SK-N-SH (cell line): ENCODE measurements around the gene MSX1. TPM values are rescaled to one million over a fixed set of nuclear protein-coding genes. Genes with fewer than 3 reads are reported as not detected.

Source experiments
- CTCF ChIA-PET: fragments of 300-600, 350-600 bp; formaldehyde crosslinking; extraction: SDS; loops from one replicate; lab custom pipeline; 2021; lab: Yijun Ruan, JAX
- POLR2A ChIA-PET: fragments of 350-600 bp; sonication (Branson Sonifier 250); formaldehyde crosslinking; extraction: SDS; loops from one replicate; lab custom pipeline; 2020; ENCODE audit warnings: antibody characterized with exemption, inconsistent platforms; lab: Yijun Ruan, JAX
- DNase-seq: peaks from one replicate; pipeline ENCODE4 v3.0.0; 2012
- H2AFZ ChIP-seq: fragments of 200-600 bp; sonication (generic); 2 replicates; pipeline ENCODE4 v1.8.1; 2016; ENCODE audit warnings: antibody characterized with exemption, mild to moderate bottlenecking, low read depth
- H3F3A ChIP-seq: fragments of 200-600 bp; sonication (generic); replicated peaks from 2 replicates; pipeline ENCODE3; 2016; ENCODE audit warnings: antibody characterized with exemption, mild to moderate bottlenecking; ENCODE audit not compliant: insufficient read depth
- H3K27ac ChIP-seq, 2 experiments: fragments of 200-500 bp in 1 of 2; fragments of 200-600 bp in 1 of 2; sonication (Bioruptor generic) in 1 of 2; sonication (generic), shearing (Covaris generic) in 1 of 2; 2 replicates each; pipeline versions ENCODE4 v1.5.1 to v1.6.1; 2014 to 2016; ENCODE audit warnings: low read depth in 2 of 2, inconsistent platforms in 1 of 2, low read length in 1 of 2, mild to moderate bottlenecking in 1 of 2, mixed read lengths in 1 of 2
- H3K27me3 ChIP-seq: fragments of 200-600 bp; sonication (generic), shearing (Covaris generic); 2 replicates; pipeline ENCODE4 v1.6.1; 2016; ENCODE audit warnings: mixed run types; ENCODE audit not compliant: insufficient read depth
- H3K36me3 ChIP-seq, 2 experiments: fragments of 200-500 bp in 1 of 2; fragments of 200-600 bp in 1 of 2; sonication (Bioruptor generic) in 1 of 2; sonication (generic) in 1 of 2; replicated peaks in 1 of 2; 2 replicates each; pipeline versions ENCODE3 to v1.5.1; 2014 to 2016; ENCODE audit warnings: low read length in 1 of 2, mild to moderate bottlenecking in 1 of 2; ENCODE audit not compliant: insufficient read depth in 2 of 2, control insufficient read depth in 1 of 2
- H3K4me1 ChIP-seq, 2 experiments: fragments of 200-500 bp in 1 of 2; fragments of 200-600 bp in 1 of 2; sonication (Bioruptor generic) in 1 of 2; sonication (generic), shearing (Covaris generic) in 1 of 2; 2 replicates each; pipeline versions ENCODE4 v1.5.1 to v1.6.1; 2014 to 2016; ENCODE audit warnings: low read depth in 1 of 2, low read length in 1 of 2, mixed run types in 1 of 2; ENCODE audit not compliant: insufficient read depth in 2 of 2, control insufficient read depth in 1 of 2
- H3K4me2 ChIP-seq: fragments of 200-600 bp; sonication (generic), shearing (Covaris generic); 2 replicates; pipeline ENCODE4 v1.6.1; 2017; ENCODE audit warnings: mixed run types
- H3K4me3 ChIP-seq, 2 experiments: fragments of 200-500 bp in 1 of 2; fragments of 200-600 bp in 1 of 2; sonication (Bioruptor generic) in 1 of 2; sonication (generic), shearing (Covaris generic) in 1 of 2; 2 replicates each; pipeline versions ENCODE4 v1.5.1 to v1.8.1; 2014 to 2016; ENCODE audit warnings: low read depth in 2 of 2, inconsistent platforms in 1 of 2, low read length in 1 of 2, mild to moderate bottlenecking in 1 of 2, mixed read lengths in 1 of 2, moderate library complexity in 1 of 2
- H3K79me2 ChIP-seq: fragments of 200-600 bp; sonication (generic); 2 replicates; pipeline ENCODE4 v1.8.1; 2017; ENCODE audit warnings: mild to moderate bottlenecking; ENCODE audit not compliant: insufficient read depth
- H3K9ac ChIP-seq: fragments of 200-600 bp; sonication (generic); 2 replicates; pipeline ENCODE4 v1.6.1; 2017; ENCODE audit warnings: mixed run types
- H3K9me2 ChIP-seq: fragments of 200-600 bp; sonication (generic); 2 replicates; pipeline ENCODE4 v1.6.1; 2017; ENCODE audit warnings: mixed run types
- H3K9me3 ChIP-seq: fragments of 200-600 bp; sonication (generic); 2 replicates; pipeline ENCODE4 v1.6.1; 2017; ENCODE audit warnings: mixed run types, mild to moderate bottlenecking, moderate library complexity
- H4K20me1 ChIP-seq: fragments of 200-600 bp; sonication (generic); 2 replicates; pipeline ENCODE4 v1.6.1; 2017; ENCODE audit warnings: mild to moderate bottlenecking, mixed run types; ENCODE audit not compliant: insufficient read depth
- CTCF ChIP-seq: fragments of 200-600 bp; sonication (generic); IDR thresholded peaks from 2 replicates; pipeline ENCODE4 v1.6.1; 2017; ENCODE audit warnings: antibody characterized with exemption, mild to moderate bottlenecking, moderate library complexity
- ELF1 ChIP-seq: IDR thresholded peaks from 2 replicates; pipeline ENCODE4 v1.4.0; 2012
- EP300 ChIP-seq, 2 experiments: IDR thresholded peaks; 2 replicates each; pipeline versions ENCODE4 v1.4.0 to v1.6.1; 2012; ENCODE audit warnings: borderline replicate concordance in 1 of 2, low read depth in 1 of 2, low read length in 1 of 2
- EZH2phosphoT487 ChIP-seq: fragments of 200-600 bp; sonication (generic); IDR thresholded peaks from 2 replicates; pipeline ENCODE4 v1.6.1; 2017; ENCODE audit warnings: low read depth, mixed run types, mild to moderate bottlenecking, antibody characterized with exemption, moderate library complexity, borderline replicate concordance
- GABPA ChIP-seq: IDR thresholded peaks from 2 replicates; pipeline ENCODE4 v1.4.0; 2012; ENCODE audit warnings: low read depth, mild to moderate bottlenecking
- IRF3 ChIP-seq: fragments of 150-350 bp; IDR thresholded peaks from 2 replicates; pipeline ENCODE4 v1.6.1; 2016; ENCODE audit warnings: mild to moderate bottlenecking, low read depth, low read length
- MEF2A ChIP-seq: IDR thresholded peaks from 2 replicates; pipeline ENCODE4 v1.4.0; 2012; ENCODE audit warnings: low read depth, borderline replicate concordance
- NRF1 ChIP-seq: IDR thresholded peaks from 2 replicates; pipeline ENCODE4 v1.6.1; 2012; ENCODE audit warnings: low read depth, mild to moderate bottlenecking, low read length
- RAD21 ChIP-seq: IDR thresholded peaks from 2 replicates; pipeline ENCODE4 v1.6.1; 2012; ENCODE audit warnings: mild to moderate bottlenecking, low read length
- SIN3A ChIP-seq: IDR thresholded peaks from 2 replicates; pipeline ENCODE4 v1.6.1; 2012; ENCODE audit warnings: low read depth, mild to moderate bottlenecking, low read length, moderate library complexity, borderline replicate concordance
- SMC3 ChIP-seq: IDR thresholded peaks from 2 replicates; pipeline ENCODE4 v1.6.1; 2012; ENCODE audit warnings: low read depth, low read length, improper control_type of control experiment
- TEAD4 ChIP-seq: IDR thresholded peaks from 2 replicates; pipeline ENCODE4 v1.4.0; 2012; ENCODE audit warnings: mild to moderate bottlenecking, borderline replicate concordance; ENCODE audit not compliant: insufficient read depth
- WGBS: methylation state at CpG from one replicate; pipeline ENCODE4 v1.1.6; 2017; ENCODE audit warnings: low lambda C conversion rate; 5-methylcytosine and 5-hydroxymethylcytosine counted together
- polyA plus RNA-seq, 3 experiments: library from polyadenylated mRNA; depleted of rRNA; stranded (reverse); fragments of >200 nt; gene quantifications; 2 replicates each; pipeline ENCODE4 v1.2.3, GENCODE V29; 2012
- TF ChIP-seq, protein P1 (sequence below): IDR thresholded peaks from 2 replicates; pipeline ENCODE4 v1.4.0; 2012; ENCODE audit warnings: low read depth, borderline replicate concordance
- TF ChIP-seq, protein P2 (sequence below): IDR thresholded peaks from 2 replicates; pipeline ENCODE4; 2012
- TF ChIP-seq, protein P3 (sequence below): IDR thresholded peaks from 2 replicates; pipeline ENCODE4 v1.4.0; 2012; ENCODE audit warnings: low read depth

Gene MSX1
- polyA plus RNA-seq, 1 of the 3 experiments (the other 2 are of a cell fraction), result 2.1 TPM

GRCh38 chr4:4810092-4810774 is 49.2 kb upstream of the MSX1 start:
- Histone ChIP-seq H3K79me2 (no peaks in the 10 kb centered on the region), H3K27me3 (no peaks in the 10 kb centered on the region), H4K20me1 (no peaks in the 10 kb centered on the region), H3F3A (no peaks in the 10 kb centered on the region), H3K4me3 (no peak overlapping the region), H3K36me3 (no peaks in the 10 kb centered on the region), H3K9ac (no peak overlapping the region), H3K9me2 (no peaks in the 10 kb centered on the region), H3K9me3 (no peaks in the 10 kb centered on the region), H2AFZ (no peak overlapping the region), H3K4me1 (no peaks in the 10 kb centered on the region), H3K27ac (no peak overlapping the region), H3K4me2 (no peak overlapping the region)
- 40% methylated on average over 7 of the region's 8 CpGs for WGBS
- no peak for DNase-seq
- ChIA-PET CTCF (no interaction called here), POLR2A (no interaction called here)
- TF ChIP-seq, protein P1, sequence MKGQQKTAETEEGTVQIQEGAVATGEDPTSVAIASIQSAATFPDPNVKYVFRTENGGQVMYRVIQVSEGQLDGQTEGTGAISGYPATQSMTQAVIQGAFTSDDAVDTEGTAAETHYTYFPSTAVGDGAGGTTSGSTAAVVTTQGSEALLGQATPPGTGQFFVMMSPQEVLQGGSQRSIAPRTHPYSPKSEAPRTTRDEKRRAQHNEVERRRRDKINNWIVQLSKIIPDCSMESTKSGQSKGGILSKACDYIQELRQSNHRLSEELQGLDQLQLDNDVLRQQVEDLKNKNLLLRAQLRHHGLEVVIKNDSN, result no peak
- no peak for TF ChIP-seq MEF2A
- TF ChIP-seq EP300 (IDR thresholded peaks at IDR 0.05; ENCODE audit: borderline replicate concordance in 1 of 2, low read depth in 1 of 2, low read length in 1 of 2), result no peak
- TF ChIP-seq, protein P2, sequence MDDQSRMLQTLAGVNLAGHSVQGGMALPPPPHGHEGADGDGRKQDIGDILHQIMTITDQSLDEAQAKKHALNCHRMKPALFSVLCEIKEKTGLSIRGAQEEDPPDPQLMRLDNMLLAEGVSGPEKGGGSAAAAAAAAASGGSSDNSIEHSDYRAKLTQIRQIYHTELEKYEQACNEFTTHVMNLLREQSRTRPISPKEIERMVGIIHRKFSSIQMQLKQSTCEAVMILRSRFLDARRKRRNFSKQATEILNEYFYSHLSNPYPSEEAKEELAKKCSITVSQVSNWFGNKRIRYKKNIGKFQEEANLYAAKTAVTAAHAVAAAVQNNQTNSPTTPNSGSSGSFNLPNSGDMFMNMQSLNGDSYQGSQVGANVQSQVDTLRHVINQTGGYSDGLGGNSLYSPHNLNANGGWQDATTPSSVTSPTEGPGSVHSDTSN, result no peak
- TF ChIP-seq IRF3, result no peak
- TF ChIP-seq SIN3A, result no peak
- no peak for TF ChIP-seq SMC3
- no peak for TF ChIP-seq RAD21
- no peak for TF ChIP-seq NRF1
- TF ChIP-seq ELF1, result no peak
- TF ChIP-seq CTCF, result no peak
- no peak for TF ChIP-seq TEAD4
- no peak for TF ChIP-seq EZH2phosphoT487
- TF ChIP-seq, protein P3, sequence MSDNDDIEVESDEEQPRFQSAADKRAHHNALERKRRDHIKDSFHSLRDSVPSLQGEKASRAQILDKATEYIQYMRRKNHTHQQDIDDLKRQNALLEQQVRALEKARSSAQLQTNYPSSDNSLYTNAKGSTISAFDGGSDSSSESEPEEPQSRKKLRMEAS, result no peak
- TF ChIP-seq GABPA, result no peak
